IMR-90 (cell line): ENCODE results near the gene IGFBP3. TPM values are rescaled to one million over a fixed set of nuclear protein-coding genes. Genes with fewer than 3 reads are reported as not detected.

Experiments
- ATAC-seq: fragments of 200-7000 bp; cut with Tn5 transposase; 2 replicates; pipeline ENCODE4 v1.9.1; 2020; ENCODE audit warnings: low read depth, mild to moderate bottlenecking, moderate library complexity
- BruUV-seq: library from RNA; stranded (reverse); fragments of 400-500 nt; replicated peaks from 2 replicates; lab custom pipeline; 2021; lab: Mats Ljungman, UMichigan
- CTCF ChIA-PET: fragments of 300-600 bp; formaldehyde crosslinking; extraction: SDS; loops from one replicate; lab custom pipeline; 2021; ENCODE audit warnings: antibody characterized with exemption; lab: Yijun Ruan, JAX
- POLR2A ChIA-PET: fragments of 300-600 bp; sonication (Branson Sonifier 250); formaldehyde crosslinking; loops from one replicate; lab custom pipeline; 2022; ENCODE audit warnings: antibody characterized with exemption; ENCODE audit not compliant: unreplicated experiment; lab: Charles Lee
- DNase-seq: peaks from one replicate; pipeline ENCODE4 v3.0.0; 2013
- H2AFZ ChIP-seq: replicated peaks from 2 replicates; pipeline ENCODE3; 2013; ENCODE audit warnings: low read length, mild to moderate bottlenecking; ENCODE audit not compliant: poor library complexity
- H2AK5ac ChIP-seq: 2 replicates; pipeline ENCODE4 v1.6.1; 2013; ENCODE audit warnings: low read depth, low read length, inconsistent platforms
- H2AK9ac ChIP-seq: replicated peaks from 2 replicates; pipeline ENCODE3; 2013; ENCODE audit warnings: mild to moderate bottlenecking, low read depth, low read length, moderate library complexity; ENCODE audit not compliant: poor library complexity
- H2BK120ac ChIP-seq: 2 replicates; pipeline ENCODE4 v1.6.1; 2013; ENCODE audit warnings: low read depth, low read length, inconsistent platforms
- H2BK15ac ChIP-seq: 3 replicates; pipeline ENCODE4 v1.6.1; 2013; ENCODE audit warnings: low read depth, low read length, inconsistent platforms
- H2BK20ac ChIP-seq: 2 replicates; pipeline ENCODE4 v1.6.1; 2013; ENCODE audit warnings: low read depth, mild to moderate bottlenecking, inconsistent platforms, low read length, moderate library complexity
- H2BK5ac ChIP-seq: 2 replicates; pipeline ENCODE4 v1.6.1; 2013; ENCODE audit warnings: mild to moderate bottlenecking, low read depth, low read length, inconsistent platforms; ENCODE audit not compliant: poor library complexity, severe bottlenecking
- H3K14ac ChIP-seq: replicated peaks from 2 replicates; pipeline ENCODE4 v1.6.1; 2013; ENCODE audit warnings: low read depth, low read length, inconsistent platforms
- H3K18ac ChIP-seq: 2 replicates; pipeline ENCODE4 v1.6.1; 2013; ENCODE audit warnings: low read depth, low read length, control low read depth
- H3K23ac ChIP-seq: 2 replicates; pipeline ENCODE4 v1.6.1; 2013; ENCODE audit warnings: low read depth, low read length, inconsistent platforms
- H3K27ac ChIP-seq: 2 replicates; pipeline ENCODE4 v1.5.1; 2013; ENCODE audit warnings: mild to moderate bottlenecking, control low read depth, low read length; ENCODE audit not compliant: insufficient read depth
- H3K27me3 ChIP-seq: 2 replicates; pipeline ENCODE4 v1.6.1; 2013; ENCODE audit warnings: low read length; ENCODE audit not compliant: control insufficient read depth, insufficient read depth
- H3K36me3 ChIP-seq: 2 replicates; pipeline ENCODE4 v1.6.1; 2013; ENCODE audit warnings: low read length, mixed read lengths; ENCODE audit not compliant: control insufficient read depth, insufficient read depth
- H3K4ac ChIP-seq: 2 replicates; pipeline ENCODE4 v1.6.1; 2013; ENCODE audit warnings: low read depth, low read length, inconsistent platforms
- H3K4me1 ChIP-seq: 2 replicates; pipeline ENCODE4 v1.6.1; 2013; ENCODE audit warnings: low read length, mixed read lengths; ENCODE audit not compliant: control insufficient read depth, insufficient read depth
- H3K4me2 ChIP-seq: 2 replicates; pipeline ENCODE4 v1.6.1; 2013; ENCODE audit warnings: low read depth, mild to moderate bottlenecking, control low read depth, low read length, moderate library complexity
- H3K4me3 ChIP-seq: 2 replicates; pipeline ENCODE4 v1.5.1; 2013; ENCODE audit warnings: low read depth, mild to moderate bottlenecking, control low read depth, low read length, moderate library complexity; ENCODE audit not compliant: insufficient read depth
- H3K56ac ChIP-seq: 2 replicates; pipeline ENCODE4 v1.6.1; 2013; ENCODE audit warnings: low read length, inconsistent platforms; ENCODE audit not compliant: insufficient read depth; ENCODE audit errors: extremely low read depth
- H3K79me1 ChIP-seq, 2 experiments: 2 replicates each; pipeline ENCODE4 v1.6.1; 2013; ENCODE audit warnings: low read length in 2 of 2, inconsistent platforms in 1 of 2, low read depth in 1 of 2
- H3K9ac ChIP-seq: 2 replicates; pipeline ENCODE4 v1.6.1; 2013; ENCODE audit warnings: low read depth, low read length, control low read depth
- H3K9me1 ChIP-seq: 2 replicates; pipeline ENCODE4 v1.6.1; 2013; ENCODE audit warnings: low read length, inconsistent platforms; ENCODE audit not compliant: insufficient read depth
- H3K9me3 ChIP-seq: 2 replicates; pipeline ENCODE4 v1.6.1; 2013; ENCODE audit warnings: low read length; ENCODE audit not compliant: control insufficient read depth, insufficient read depth
- H4K20me1 ChIP-seq: 2 replicates; pipeline ENCODE4 v1.6.1; 2013; ENCODE audit warnings: low read length, inconsistent platforms; ENCODE audit not compliant: insufficient read depth
- H4K5ac ChIP-seq: 2 replicates; pipeline ENCODE4 v1.6.1; 2013; ENCODE audit warnings: mild to moderate bottlenecking, low read depth, low read length, control low read depth
- H4K8ac ChIP-seq, 2 experiments: 2 replicates each; pipeline ENCODE4 v1.6.1; 2013; ENCODE audit warnings: low read depth in 2 of 2, low read length in 2 of 2, control low read depth in 1 of 2, inconsistent platforms in 1 of 2
- H4K91ac ChIP-seq: 2 replicates; pipeline ENCODE4 v1.6.1; 2013; ENCODE audit warnings: low read depth, low read length, inconsistent platforms; ENCODE audit not compliant: insufficient read depth
- CHD1 ChIP-seq: IDR thresholded peaks from 2 replicates; pipeline ENCODE4 v1.6.1; 2012; ENCODE audit warnings: low read depth, low read length, improper control_type of control experiment
- CTCF ChIP-seq: conservative IDR thresholded peaks from 2 replicates; pipeline ENCODE4 v1.5.1; 2012; ENCODE audit warnings: mild to moderate bottlenecking, low read depth, low read length, improper control_type of control experiment
- MAFK ChIP-seq: IDR thresholded peaks from 2 replicates; pipeline ENCODE4 v1.6.1; 2012; ENCODE audit warnings: low read depth, low read length, improper control_type of control experiment
- MAZ ChIP-seq: IDR thresholded peaks from 2 replicates; pipeline ENCODE4 v1.6.1; 2012; ENCODE audit warnings: low read depth, mild to moderate bottlenecking, low read length, improper control_type of control experiment, moderate library complexity, borderline replicate concordance
- MXI1 ChIP-seq: IDR thresholded peaks from 2 replicates; pipeline ENCODE4 v1.6.1; 2012; ENCODE audit warnings: low read depth, mild to moderate bottlenecking, low read length, moderate library complexity, borderline replicate concordance
- NFE2L2 ChIP-seq: fragments of 150-350 bp; IDR thresholded peaks from 2 replicates; pipeline ENCODE4 v1.6.1; 2016; ENCODE audit warnings: low read depth, mild to moderate bottlenecking, low read length
- RFX5 ChIP-seq: IDR thresholded peaks from 2 replicates; pipeline ENCODE4 v1.8.0; 2012; ENCODE audit warnings: low read depth, mild to moderate bottlenecking, low read length, moderate library complexity
- SMC3 ChIP-seq: fragments of 150-350 bp; IDR thresholded peaks from 2 replicates; pipeline ENCODE4 v1.6.1; 2016; ENCODE audit warnings: low read depth, mild to moderate bottlenecking, antibody characterized with exemption, low read length, moderate library complexity
- WGBS, 2 experiments: methylation state at CpG; one replicate each; pipeline versions ENCODE4 v1.1.5 to v1.1.7; 2013; ENCODE audit warnings: missing lambda C conversion rate in 2 of 2; ENCODE audit not compliant: insufficient read length in 1 of 2; ENCODE audit errors: extremely low coverage in 2 of 2; 5-methylcytosine and 5-hydroxymethylcytosine counted together
- dilution Hi-C: fragments of 300-500 bp; cut with HindIII; formaldehyde crosslinking; loops from one replicate; pipeline ENCODE4 v1.14.3; 2018; ENCODE audit warnings: low sequenced_read_pairs; ENCODE audit not compliant: unreplicated experiment
- in situ Hi-C: fragments of 300-500 bp; cut with MboI; formaldehyde crosslinking; loops from 3 replicates; pipeline ENCODE4 v1.14.3; 2019; ENCODE audit warnings: low sequenced_read_pairs, inconsistent platforms, mixed read lengths
- intact Hi-C: fragments of 100-400 bp; cut with micrococcal nuclease; formaldehyde crosslinking; loops from 2 replicates; pipeline ENCODE4 v1.10.0; 2022
- polyA plus RNA-seq, 3 experiments: library from polyadenylated mRNA; depleted of rRNA; stranded (reverse); fragments of >200 nt; gene quantifications; 2 replicates each; pipeline ENCODE4 v1.2.3, GENCODE V29; 2012; ENCODE audit warnings: low replicate concordance in 1 of 3
- total RNA-seq: library from RNA; depleted of rRNA; stranded (reverse); fragments of >200 nt; gene quantifications from 2 replicates; pipeline ENCODE4 v1.2.3, GENCODE V29; 2012

The IGFBP3 gene
- total and polyA plus RNA-seq, 2 of the 4 experiments (the other 2 are of a cell fraction), result 272 to 601 TPM

GRCh38 chr7:45885264-45885882 lies 35.7 kb downstream of the IGFBP3 start (continued):
- TF ChIP-seq CTCF (no peak), RFX5 (no peak), SMC3 (no peak), NFE2L2 (no peak)

- H3K4ac ChIP-seq, result no peak overlapping the region
- WGBS, 2 experiments, result 100% methylated on average over 3 of the region's 4 CpGs; no CpG with 5 or more reads in 1 of the 2 experiments
- no peak overlapping the region for H2BK20ac ChIP-seq
- H3K27me3 ChIP-seq, result peaks cover 15% of the 10 kb centered on the region
- no peak overlapping the region for H3K56ac ChIP-seq
- peaks cover 16% of the 10 kb centered on the region for H3K9me1 ChIP-seq
- dilution Hi-C loops (no loop called here), in situ Hi-C loops (no loop called here), intact Hi-C loops (no loop called here)
- no peak overlapping the region for H2AFZ ChIP-seq
- TF ChIP-seq CTCF (no peak), MXI1 (no peak), MAZ (no peak), CHD1 (no peak), MAFK (no peak)
- POLR2A ChIA-PET, result no interaction called here
- no peaks in the 10 kb centered on the region for H3K79me1 ChIP-seq
- no peak for DNase-seq
- ATAC-seq, result no peak
- H3K18ac ChIP-seq, result no peak overlapping the region
- H4K5ac ChIP-seq, result no peak overlapping the region
- BruUV-seq, result no TSS peak
- no peak overlapping the region for H4K91ac ChIP-seq
- no peak overlapping the region for H3K4me2 ChIP-seq
- peaks cover 5% of the 10 kb centered on the region for H3K4me1 ChIP-seq
- no peak overlapping the region; the same call in 1 of the 2 replicates for H2AK5ac ChIP-seq
- no peaks in the 10 kb centered on the region for H3K9me3 ChIP-seq
- no peak overlapping the region for H2AK9ac ChIP-seq
- H3K14ac ChIP-seq, result no peak overlapping the region
- H2BK15ac ChIP-seq, result no peak overlapping the region
- H2BK120ac ChIP-seq, result no peak overlapping the region; the same call in none of the 2 replicates
- H2BK5ac ChIP-seq, result no peak overlapping the region
- H4K8ac ChIP-seq, result no peak overlapping the region
- H3K27ac ChIP-seq, result no peak overlapping the region
- H3K9ac ChIP-seq, result no peak overlapping the region
- H3K36me3 ChIP-seq, result no peaks in the 10 kb centered on the region
- CTCF ChIA-PET, result interaction anchor here (1.0 kb wide), 1 partner anchor 34 kb away, joined by 3 read pairs; no protein-coding TSS in a partner anchor
- no peaks in the 10 kb centered on the region for H4K20me1 ChIP-seq
- no peak overlapping the region for H3K4me3 ChIP-seq
- no peak overlapping the region for H3K23ac ChIP-seq
Measured at GRCh38 chr7:45884136-45884535, 36.9 kb downstream of the IGFBP3 start.
